Loucy (cell line): Measurements from ENCODE around the gene RELL2.

ENCODE experiments used
- H2AFZ ChIP-seq: fragments of 200-600 bp; sonication (generic); 2 replicates; pipeline ENCODE4 v1.6.0; 2016; ENCODE audit warnings: antibody characterized with exemption, mild to moderate bottlenecking, low read length, moderate library complexity
- H3F3A ChIP-seq: fragments of 200-600 bp; 2 replicates; pipeline ENCODE4 v1.6.0; 2016; ENCODE audit warnings: antibody characterized with exemption, low read depth, mild to moderate bottlenecking
- H3K27me3 ChIP-seq: fragments of 200-600 bp; sonication (generic); 2 replicates; pipeline ENCODE4 v1.6.1; 2014; ENCODE audit warnings: low read length, mild to moderate bottlenecking; ENCODE audit not compliant: insufficient read depth, poor library complexity, severe bottlenecking
- H3K36me3 ChIP-seq: fragments of 200-600 bp; sonication (generic); 2 replicates; pipeline ENCODE4 v1.6.1; 2016; ENCODE audit warnings: low read length; ENCODE audit not compliant: insufficient read depth
- H3K4me1 ChIP-seq: fragments of 200-600 bp; sonication (generic); 2 replicates; pipeline ENCODE4 v1.5.1; 2014; ENCODE audit warnings: low read length, mild to moderate bottlenecking; ENCODE audit not compliant: insufficient read depth, poor library complexity, severe bottlenecking
- H3K4me2 ChIP-seq: fragments of 200-600 bp; sonication (generic); 2 replicates; pipeline ENCODE4 v1.6.0; 2014; ENCODE audit warnings: antibody characterized with exemption, low read length, low read depth, mild to moderate bottlenecking; ENCODE audit not compliant: poor library complexity, severe bottlenecking
- H3K4me3 ChIP-seq: fragments of 200-600 bp; sonication (generic); 2 replicates; pipeline ENCODE4 v1.5.1; 2014; ENCODE audit warnings: low read length, mild to moderate bottlenecking, mixed read lengths; ENCODE audit not compliant: poor library complexity, severe bottlenecking
- H3K79me2 ChIP-seq: fragments of 200-600 bp; sonication (generic); 2 replicates; pipeline ENCODE4 v1.6.1; 2014; ENCODE audit warnings: low read length; ENCODE audit not compliant: insufficient read depth
- H3K9ac ChIP-seq: fragments of 200-600 bp; sonication (generic); 2 replicates; pipeline ENCODE4 v1.6.0; 2014; ENCODE audit warnings: mild to moderate bottlenecking, low read depth, low read length, moderate library complexity; ENCODE audit not compliant: poor library complexity, severe bottlenecking
- H3K9me2 ChIP-seq: fragments of 200-600 bp; sonication (generic); replicated peaks from 2 replicates; pipeline ENCODE4 v1.6.1; 2016; ENCODE audit warnings: low read depth, low read length, mixed read lengths
- H3K9me3 ChIP-seq: fragments of 200-600 bp; sonication (generic); 2 replicates; pipeline ENCODE4 v1.6.1; 2014; ENCODE audit warnings: mild to moderate bottlenecking, antibody characterized with exemption, low read length, low read depth; ENCODE audit not compliant: insufficient read depth
- H4K20me1 ChIP-seq: fragments of 200-600 bp; sonication (generic); 2 replicates; pipeline ENCODE4 v1.6.0; 2014; ENCODE audit warnings: antibody characterized with exemption, low read length, mild to moderate bottlenecking; ENCODE audit not compliant: insufficient read depth, poor library complexity, severe bottlenecking
- EZH2phosphoT487 ChIP-seq: fragments of 200-600 bp; IDR thresholded peaks from 2 replicates; pipeline ENCODE4 v1.6.1; 2018; ENCODE audit warnings: antibody characterized with exemption, mild to moderate bottlenecking, moderate library complexity, borderline replicate concordance
- TF ChIP-seq, protein P1 (sequence below): fragments of 200-600 bp; sonication (generic); conservative IDR thresholded peaks from 2 replicates; pipeline ENCODE4 v1.5.1; 2014; ENCODE audit warnings: mild to moderate bottlenecking, antibody characterized with exemption, low read length

RELL2 gene, protein sequence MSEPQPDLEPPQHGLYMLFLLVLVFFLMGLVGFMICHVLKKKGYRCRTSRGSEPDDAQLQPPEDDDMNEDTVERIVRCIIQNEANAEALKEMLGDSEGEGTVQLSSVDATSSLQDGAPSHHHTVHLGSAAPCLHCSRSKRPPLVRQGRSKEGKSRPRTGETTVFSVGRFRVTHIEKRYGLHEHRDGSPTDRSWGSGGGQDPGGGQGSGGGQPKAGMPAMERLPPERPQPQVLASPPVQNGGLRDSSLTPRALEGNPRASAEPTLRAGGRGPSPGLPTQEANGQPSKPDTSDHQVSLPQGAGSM

DNA sequence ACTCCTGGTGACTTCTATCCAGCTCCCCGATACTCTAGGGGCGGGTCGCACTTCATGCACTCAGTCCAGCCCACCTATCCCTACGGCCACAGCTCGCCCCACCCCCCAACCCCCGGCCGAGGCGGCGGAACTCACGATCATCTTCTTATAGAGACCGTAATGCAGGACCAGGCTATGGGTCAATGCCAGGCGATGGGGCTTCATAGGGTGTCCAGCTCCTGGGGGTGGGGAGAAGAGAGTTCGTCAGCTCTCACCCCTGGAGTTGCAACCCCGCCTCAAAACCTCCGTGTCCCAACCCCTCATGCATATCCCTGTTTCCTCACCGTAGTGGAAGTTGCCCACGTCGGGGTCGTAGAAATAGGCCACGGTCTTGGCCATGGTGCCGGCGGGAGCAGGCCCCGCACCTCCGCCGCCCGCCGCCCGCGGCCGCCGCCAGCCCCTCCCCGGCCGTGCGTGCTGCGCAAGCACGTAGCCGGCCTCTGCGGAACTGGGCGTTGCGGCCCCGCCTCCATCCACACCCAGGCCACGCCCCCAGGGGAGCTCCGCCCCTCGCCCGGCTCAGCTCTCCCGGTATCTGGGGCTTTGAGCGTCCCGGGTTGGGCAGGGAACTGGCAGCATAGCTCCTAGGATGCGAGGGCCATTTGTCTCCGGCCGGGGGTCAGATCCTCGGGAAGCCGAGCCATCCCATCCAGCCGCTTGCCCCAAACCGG is at the start of gene RELL2, which contains the start of gene HDAC3:
RELL2 (plus strand) TSS at position 585 of the 710 bp plus-strand sequence. CDS start 1,229 bp downstream, outside the sequence.
HDAC3 (minus strand) TSS at position 437 of the 710 bp plus-strand sequence; CDS start at position 378, 59 bp downstream.
- peak within 1 kb of the TSS; percentile 85 for H3K4me3 ChIP-seq
- peak within 1 kb of the TSS; percentile 87 for H2AFZ ChIP-seq
- H3K4me2 ChIP-seq, result peak within 1 kb of the TSS; percentile 93
- peaks cover 23% of the 10 kb centered on the region for H4K20me1 ChIP-seq
- H3K9me2 ChIP-seq, result no peaks in the 10 kb centered on the region
- no peaks in the 10 kb centered on the region for H3K9me3 ChIP-seq
- TF ChIP-seq, protein P1, sequence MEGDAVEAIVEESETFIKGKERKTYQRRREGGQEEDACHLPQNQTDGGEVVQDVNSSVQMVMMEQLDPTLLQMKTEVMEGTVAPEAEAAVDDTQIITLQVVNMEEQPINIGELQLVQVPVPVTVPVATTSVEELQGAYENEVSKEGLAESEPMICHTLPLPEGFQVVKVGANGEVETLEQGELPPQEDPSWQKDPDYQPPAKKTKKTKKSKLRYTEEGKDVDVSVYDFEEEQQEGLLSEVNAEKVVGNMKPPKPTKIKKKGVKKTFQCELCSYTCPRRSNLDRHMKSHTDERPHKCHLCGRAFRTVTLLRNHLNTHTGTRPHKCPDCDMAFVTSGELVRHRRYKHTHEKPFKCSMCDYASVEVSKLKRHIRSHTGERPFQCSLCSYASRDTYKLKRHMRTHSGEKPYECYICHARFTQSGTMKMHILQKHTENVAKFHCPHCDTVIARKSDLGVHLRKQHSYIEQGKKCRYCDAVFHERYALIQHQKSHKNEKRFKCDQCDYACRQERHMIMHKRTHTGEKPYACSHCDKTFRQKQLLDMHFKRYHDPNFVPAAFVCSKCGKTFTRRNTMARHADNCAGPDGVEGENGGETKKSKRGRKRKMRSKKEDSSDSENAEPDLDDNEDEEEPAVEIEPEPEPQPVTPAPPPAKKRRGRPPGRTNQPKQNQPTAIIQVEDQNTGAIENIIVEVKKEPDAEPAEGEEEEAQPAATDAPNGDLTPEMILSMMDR, result no peak
- TF ChIP-seq EZH2phosphoT487, result no peak
- no peaks in the 10 kb centered on the region for H3F3A ChIP-seq
- peak within 1 kb of the TSS; percentile 86 for H3K9ac ChIP-seq
- H3K36me3 ChIP-seq, result no peaks in the 10 kb centered on the region
- H3K4me1 ChIP-seq, result peaks cover 43% of the 10 kb centered on the region
- H3K27me3 ChIP-seq, result no peaks in the 10 kb centered on the region
- peaks cover 46% of the 10 kb centered on the region for H3K79me2 ChIP-seq

DNA sequence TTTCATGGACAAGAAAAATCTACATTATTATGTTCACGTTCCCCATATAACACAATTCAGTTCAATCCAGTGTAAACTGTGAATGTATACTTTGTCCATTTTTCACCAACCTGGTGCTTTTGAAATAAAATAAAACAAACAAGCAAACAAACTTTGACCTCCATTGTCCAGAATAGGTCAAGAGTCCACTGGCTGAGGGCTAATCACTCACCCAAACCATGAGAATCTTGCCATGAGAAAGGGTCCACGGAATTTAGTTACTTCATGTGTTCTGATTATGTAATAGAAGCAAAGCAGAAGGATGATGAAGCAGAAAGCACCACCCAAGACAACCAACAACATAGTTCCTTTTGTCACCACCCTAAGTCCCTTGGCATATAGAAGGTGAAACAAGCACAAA is 46.7 kb upstream of the RELL2 start:
- H3K9me3 ChIP-seq, result no peaks in the 10 kb centered on the region
- peaks cover 87% of the 10 kb centered on the region for H3K79me2 ChIP-seq
- no peak overlapping the region for H2AFZ ChIP-seq
- TF ChIP-seq, protein P1, result no peak
- peaks cover 79% of the 10 kb centered on the region for H3K36me3 ChIP-seq
- peaks cover 68% of the 10 kb centered on the region for H4K20me1 ChIP-seq
- no peak overlapping the region for H3K9ac ChIP-seq
- H3K4me3 ChIP-seq, result no peak overlapping the region
- peaks cover 11% of the 10 kb centered on the region for H3K4me1 ChIP-seq
- no peaks in the 10 kb centered on the region for H3F3A ChIP-seq
- no peaks in the 10 kb centered on the region for H3K9me2 ChIP-seq
- H3K27me3 ChIP-seq, result no peaks in the 10 kb centered on the region
- no peak overlapping the region for H3K4me2 ChIP-seq

DNA sequence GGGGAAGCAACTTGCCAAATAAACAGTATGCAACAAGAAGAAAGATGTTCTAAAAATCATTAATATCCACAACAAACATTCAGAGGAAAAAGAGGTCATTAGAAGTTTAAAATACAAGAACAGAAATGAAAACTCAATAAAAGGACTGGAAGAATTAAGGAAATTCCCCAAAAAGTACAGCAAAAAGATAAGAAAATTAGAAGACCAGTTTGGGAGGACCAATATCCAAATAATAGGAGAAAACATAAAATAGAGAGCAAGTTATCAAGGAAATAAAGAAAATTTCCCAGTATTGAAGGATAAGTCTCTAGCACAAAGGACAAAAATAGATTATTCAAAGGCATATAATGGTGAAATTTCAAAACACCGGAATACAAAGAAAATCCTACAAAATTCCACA is 39.9 kb upstream of the RELL2 start:
- H3K9me3 ChIP-seq, result no peaks in the 10 kb centered on the region
- H3K4me3 ChIP-seq, result no peak overlapping the region
- H3K4me2 ChIP-seq, result no peak overlapping the region
- H3K79me2 ChIP-seq, result peaks cover 97% of the 10 kb centered on the region
- H4K20me1 ChIP-seq, result peaks cover 86% of the 10 kb centered on the region
- H3K4me1 ChIP-seq, result peaks cover 47% of the 10 kb centered on the region
- no peak for TF ChIP-seq EZH2phosphoT487
- TF ChIP-seq, protein P1, result no peak
- H3K36me3 ChIP-seq, result peaks cover 24% of the 10 kb centered on the region
- no peaks in the 10 kb centered on the region for H3F3A ChIP-seq
- no peaks in the 10 kb centered on the region for H3K27me3 ChIP-seq
- H3K9ac ChIP-seq, result no peak overlapping the region
- no peak overlapping the region for H2AFZ ChIP-seq
- no peaks in the 10 kb centered on the region for H3K9me2 ChIP-seq
